GM23338 (cell line): ENCODE measurements around the gene AXIN1. TPM values are rescaled to one million over a fixed set of nuclear protein-coding genes. Genes with fewer than 3 reads are reported as not detected.

Experiments used
- ATAC-seq: fragments of 200-7000 bp; cut with Tn5 transposase; 3 replicates; pipeline ENCODE4 v1.9.1; 2020
- DNase-seq: peaks from one replicate; pipeline ENCODE4 v3.0.0-alpha.2; 2015; ENCODE audit warnings: low spot score
- H2AFZ ChIP-seq: fragments of 200-600 bp; sonication (generic); 2 replicates; pipeline ENCODE4 v1.8.0; 2016; ENCODE audit warnings: antibody characterized with exemption, mild to moderate bottlenecking, moderate library complexity
- H3F3A ChIP-seq: fragments of 200-600 bp; sonication (generic); replicated peaks from 2 replicates; pipeline ENCODE4 v1.8.0; 2017; ENCODE audit warnings: antibody characterized with exemption, mixed run types, low read depth
- H3K27ac ChIP-seq: fragments of 200-600 bp; sonication (generic); 2 replicates; pipeline ENCODE4 v1.6.1; 2016; ENCODE audit warnings: low read depth
- H3K27me3 ChIP-seq: fragments of 200-600 bp; sonication (generic); 2 replicates; pipeline ENCODE4 v1.8.0; 2016; ENCODE audit warnings: mild to moderate bottlenecking, mixed run types, moderate library complexity; ENCODE audit not compliant: insufficient read depth
- H3K36me3 ChIP-seq: fragments of 200-600 bp; sonication (generic); 2 replicates; pipeline ENCODE4 v1.8.0; 2016; ENCODE audit warnings: mild to moderate bottlenecking; ENCODE audit not compliant: insufficient read depth
- H3K4me1 ChIP-seq: fragments of 200-600 bp; sonication (generic); 2 replicates; pipeline ENCODE4 v1.8.0; 2016; ENCODE audit warnings: mild to moderate bottlenecking, moderate library complexity; ENCODE audit not compliant: insufficient read depth
- H3K4me2 ChIP-seq: fragments of 200-600 bp; sonication (generic); 2 replicates; pipeline ENCODE4 v1.7.1; 2017; ENCODE audit warnings: mixed run types
- H3K4me3 ChIP-seq: fragments of 200-600 bp; sonication (generic); 2 replicates; pipeline ENCODE4 v1.6.1; 2016; ENCODE audit warnings: mixed run types
- H3K79me2 ChIP-seq: fragments of 200-600 bp; sonication (generic); replicated peaks from 2 replicates; pipeline ENCODE4 v1.8.0; 2017; ENCODE audit warnings: mild to moderate bottlenecking; ENCODE audit not compliant: insufficient read depth
- H3K9me2 ChIP-seq: fragments of 200-600 bp; sonication (generic); 2 replicates; pipeline ENCODE4 v1.8.0; 2017; ENCODE audit not compliant: insufficient read depth
- H4K20me1 ChIP-seq: fragments of 200-600 bp; sonication (generic); replicated peaks from 2 replicates; pipeline ENCODE4 v1.8.0; 2017; ENCODE audit warnings: mild to moderate bottlenecking; ENCODE audit not compliant: insufficient read depth
- H3K27ac Mint-ChIP-seq: 2 replicates; pipeline ENCODE4 v1.8.0; 2020; ENCODE audit warnings: inconsistent platforms, mild to moderate bottlenecking, moderate library complexity, mixed read lengths
- H3K27me3 Mint-ChIP-seq: 3 replicates; pipeline ENCODE4 v1.8.0; 2022; ENCODE audit warnings: low read depth, mild to moderate bottlenecking, moderate library complexity, mixed read lengths, inconsistent platforms; ENCODE audit not compliant: insufficient read depth, poor library complexity
- H3K36me3 Mint-ChIP-seq: 3 replicates; pipeline ENCODE4 v1.8.0; 2021; ENCODE audit warnings: low read depth, mild to moderate bottlenecking, inconsistent platforms, moderate library complexity, mixed read lengths
- H3K4me1 Mint-ChIP-seq: 3 replicates; pipeline ENCODE4 v1.8.0; 2020; ENCODE audit warnings: mild to moderate bottlenecking, inconsistent platforms, mixed read lengths
- H3K4me3 Mint-ChIP-seq: 3 replicates; pipeline ENCODE4 v1.8.0; 2021; ENCODE audit warnings: moderate library complexity, mild to moderate bottlenecking, inconsistent platforms, mixed read lengths
- H3K9me3 Mint-ChIP-seq: 3 replicates; pipeline ENCODE4 v1.8.0; 2020; ENCODE audit warnings: moderate library complexity, mild to moderate bottlenecking, inconsistent platforms, mixed read lengths
- ETS1 ChIP-seq: IDR thresholded peaks from 2 replicates; pipeline ENCODE4 v1.6.1; 2016; ENCODE audit warnings: antibody characterized with exemption
- EZH2 ChIP-seq: fragments of 200-600 bp; sonication (generic); IDR thresholded peaks from one replicate; pipeline ENCODE4 v1.8.0; 2017; ENCODE audit warnings: antibody characterized with exemption, mild to moderate bottlenecking, low read depth; ENCODE audit not compliant: unreplicated experiment
- JUNB ChIP-seq: IDR thresholded peaks from one replicate; pipeline ENCODE4 v1.6.1; 2016; ENCODE audit warnings: antibody characterized with exemption; ENCODE audit not compliant: unreplicated experiment
- NANOG ChIP-seq: IDR thresholded peaks from 2 replicates; pipeline ENCODE4 v1.6.1; 2016; ENCODE audit warnings: antibody characterized with exemption, borderline replicate concordance
- POLR2AphosphoS5 ChIP-seq: IDR thresholded peaks from 2 replicates; pipeline ENCODE4 v1.6.1; 2016; ENCODE audit warnings: antibody characterized with exemption, low read depth
- REST ChIP-seq: IDR thresholded peaks from one replicate; pipeline ENCODE4 v1.6.1; 2018; ENCODE audit warnings: antibody characterized with exemption; ENCODE audit not compliant: unreplicated experiment
- STAT1 ChIP-seq: IDR thresholded peaks from one replicate; pipeline ENCODE4 v1.6.1; 2016; ENCODE audit warnings: antibody characterized with exemption; ENCODE audit not compliant: unreplicated experiment
- ZNF114 ChIP-seq: fragments of 250-450 bp; sonication (Bioruptor Pico); IDR thresholded peaks from 2 replicates; pipeline ENCODE4 v1.5.0; 2020; ENCODE audit warnings: mild to moderate bottlenecking, moderate library complexity
- polyA plus RNA-seq: library from polyadenylated mRNA; unstranded; fragments of >200 nt; fragmentation: Nextera tagmentation; extraction: Ambion mirVana; gene quantifications from 2 replicates; pipeline ENCODE4 v1.2.1, GENCODE V29; 2016
- total RNA-seq: library from RNA; depleted of rRNA; stranded (reverse); fragments of >200 nt; shearing (Covaris generic); gene quantifications from 2 replicates; pipeline ENCODE4 v1.2.3, GENCODE V29; 2014

The AXIN1 gene
- total and polyA plus RNA-seq, 2 experiments from 2014 or later, result 14.3 to 54.5 TPM

DNA sequence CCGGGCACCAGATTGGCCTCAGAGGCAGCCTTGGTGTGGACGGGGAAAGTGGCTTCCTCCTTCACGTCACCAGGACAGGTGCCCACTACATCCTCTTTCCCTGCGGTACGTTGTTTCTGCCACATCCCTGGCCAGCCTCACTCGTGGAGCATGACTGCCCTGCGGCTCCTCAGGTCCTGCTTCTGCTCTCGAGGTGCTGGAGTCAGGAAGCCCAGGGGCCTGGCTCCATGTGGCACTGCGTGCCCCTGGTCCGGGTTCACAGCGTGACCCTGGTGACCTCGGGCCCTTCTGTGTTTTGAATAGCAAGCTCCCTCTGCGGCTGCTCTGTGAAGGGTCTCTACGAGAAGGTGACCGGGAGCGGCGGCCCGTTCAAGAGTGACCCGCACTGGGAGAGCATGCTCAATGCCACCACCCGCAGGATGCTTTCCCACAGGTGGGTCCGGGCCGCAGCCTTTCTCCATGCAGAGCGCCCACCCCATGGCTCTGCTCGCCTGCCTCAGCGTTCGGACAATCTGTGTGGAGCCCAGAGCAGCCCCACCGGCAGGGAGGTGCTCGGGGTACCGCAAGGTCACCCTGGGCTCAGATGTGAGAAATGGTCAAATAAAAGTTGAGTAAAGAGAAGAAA lies 90.3 kb downstream of the AXIN1 start:
- no peak overlapping the region for H3K4me3 Mint-ChIP-seq
- no peak for ATAC-seq
- H3K27me3 Mint-ChIP-seq, result peaks cover 4% of the 10 kb centered on the region
- Histone ChIP-seq H4K20me1 (no peaks in the 10 kb centered on the region), H3K36me3 (no peaks in the 10 kb centered on the region; the same call in 1 of the 2 replicates), H3K4me1 (no peaks in the 10 kb centered on the region), H3K9me2 (no peaks in the 10 kb centered on the region), H3F3A (0 out of 2 replicates have a peak, but pooled peaks cover 3% of the 10 kb centered on the region), H2AFZ (no peak overlapping the region), H3K27me3 (no peaks in the 10 kb centered on the region), H3K4me3 (no peak overlapping the region), H3K79me2 (no peaks in the 10 kb centered on the region), H3K27ac (no peak overlapping the region), H3K4me2 (no peak overlapping the region)
- no peaks in the 10 kb centered on the region for H3K4me1 Mint-ChIP-seq
- DNase-seq, result no peak
- no peaks in the 10 kb centered on the region for H3K9me3 Mint-ChIP-seq
- H3K36me3 Mint-ChIP-seq, result peaks cover 28% of the 10 kb centered on the region; the same call in 2 of the 3 replicates
- TF ChIP-seq ETS1 (no peak), EZH2 (no peak), ZNF114 (CRISPR knock-in tag) (no peak), POLR2AphosphoS5 (no peak), JUNB (no peak), STAT1 (no peak), REST (no peak), NANOG (no peak)
- no peak overlapping the region for H3K27ac Mint-ChIP-seq

- Mint-ChIP-seq H3K9me3 (no peaks in the 10 kb centered on the region), H3K27me3 (peaks cover 5% of the 10 kb centered on the region)
- TF ChIP-seq ETS1 (no peak), ZNF114 (CRISPR knock-in tag) (no peak), REST (no peak)
These were observed 91.4 kb downstream of the AXIN1 start for GRCh38 chr16:261031-261691.

More at GRCh38 chr16:261031-261691, 91.4 kb downstream of the AXIN1 start:
- Histone ChIP-seq H3K4me1 (no peaks in the 10 kb centered on the region), H3K27ac (no peak overlapping the region), H3K4me3 (no peak overlapping the region), H3K36me3 (no peaks in the 10 kb centered on the region; the same call in 1 of the 2 replicates), H4K20me1 (no peaks in the 10 kb centered on the region), H2AFZ (no peak overlapping the region), H3K79me2 (no peaks in the 10 kb centered on the region), H3K4me2 (no peak overlapping the region), H3K27me3 (no peaks in the 10 kb centered on the region), H3K9me2 (no peaks in the 10 kb centered on the region), H3F3A (0 out of 2 replicates have a peak, but pooled peaks cover 2% of the 10 kb centered on the region)
- H3K4me3 Mint-ChIP-seq, result no peak overlapping the region
- no peaks in the 10 kb centered on the region for H3K4me1 Mint-ChIP-seq
- no peak for ATAC-seq
- no peak for DNase-seq
- H3K27ac Mint-ChIP-seq, result no peak overlapping the region
- H3K36me3 Mint-ChIP-seq, result peaks cover 31% of the 10 kb centered on the region; the same call in 2 of the 3 replicates
